ENCODE measurements around the gene DDX42.

DNA sequence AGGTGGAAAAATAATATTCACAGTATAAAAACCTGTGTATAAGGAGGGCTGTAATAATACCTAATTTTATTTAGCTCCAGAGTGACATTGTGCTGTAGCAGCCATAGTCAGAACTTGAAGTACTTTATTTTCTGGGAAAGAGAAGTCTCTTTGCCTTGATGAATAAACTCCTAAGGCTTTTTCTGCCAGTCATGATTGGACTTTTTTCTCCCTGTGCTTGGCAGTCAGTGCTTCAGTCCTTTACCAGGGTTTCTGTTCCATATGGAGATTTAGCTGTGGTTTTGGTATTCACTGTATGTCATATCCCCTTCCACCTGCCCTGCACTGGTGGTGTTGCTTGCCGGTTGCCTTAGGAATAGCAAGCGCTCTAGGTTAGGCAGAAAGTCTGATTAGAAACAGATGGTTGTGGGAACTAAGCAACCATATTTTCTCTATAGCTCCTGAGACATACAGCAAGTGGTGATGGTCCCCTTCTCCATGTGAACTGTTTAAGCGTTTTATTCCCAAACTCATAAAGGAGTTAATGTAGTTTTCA is 24.7 kb downstream of the DDX42 start:
- TF ChIP-seq, protein P1, sequence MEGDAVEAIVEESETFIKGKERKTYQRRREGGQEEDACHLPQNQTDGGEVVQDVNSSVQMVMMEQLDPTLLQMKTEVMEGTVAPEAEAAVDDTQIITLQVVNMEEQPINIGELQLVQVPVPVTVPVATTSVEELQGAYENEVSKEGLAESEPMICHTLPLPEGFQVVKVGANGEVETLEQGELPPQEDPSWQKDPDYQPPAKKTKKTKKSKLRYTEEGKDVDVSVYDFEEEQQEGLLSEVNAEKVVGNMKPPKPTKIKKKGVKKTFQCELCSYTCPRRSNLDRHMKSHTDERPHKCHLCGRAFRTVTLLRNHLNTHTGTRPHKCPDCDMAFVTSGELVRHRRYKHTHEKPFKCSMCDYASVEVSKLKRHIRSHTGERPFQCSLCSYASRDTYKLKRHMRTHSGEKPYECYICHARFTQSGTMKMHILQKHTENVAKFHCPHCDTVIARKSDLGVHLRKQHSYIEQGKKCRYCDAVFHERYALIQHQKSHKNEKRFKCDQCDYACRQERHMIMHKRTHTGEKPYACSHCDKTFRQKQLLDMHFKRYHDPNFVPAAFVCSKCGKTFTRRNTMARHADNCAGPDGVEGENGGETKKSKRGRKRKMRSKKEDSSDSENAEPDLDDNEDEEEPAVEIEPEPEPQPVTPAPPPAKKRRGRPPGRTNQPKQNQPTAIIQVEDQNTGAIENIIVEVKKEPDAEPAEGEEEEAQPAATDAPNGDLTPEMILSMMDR (IDR thresholded peaks at IDR 0.05), result no peak
- no peak for TF ChIP-seq EZH2phosphoT487 (IDR thresholded peaks at IDR 0.05)
